ENCODE results near the gene MAPK12.

DNA sequence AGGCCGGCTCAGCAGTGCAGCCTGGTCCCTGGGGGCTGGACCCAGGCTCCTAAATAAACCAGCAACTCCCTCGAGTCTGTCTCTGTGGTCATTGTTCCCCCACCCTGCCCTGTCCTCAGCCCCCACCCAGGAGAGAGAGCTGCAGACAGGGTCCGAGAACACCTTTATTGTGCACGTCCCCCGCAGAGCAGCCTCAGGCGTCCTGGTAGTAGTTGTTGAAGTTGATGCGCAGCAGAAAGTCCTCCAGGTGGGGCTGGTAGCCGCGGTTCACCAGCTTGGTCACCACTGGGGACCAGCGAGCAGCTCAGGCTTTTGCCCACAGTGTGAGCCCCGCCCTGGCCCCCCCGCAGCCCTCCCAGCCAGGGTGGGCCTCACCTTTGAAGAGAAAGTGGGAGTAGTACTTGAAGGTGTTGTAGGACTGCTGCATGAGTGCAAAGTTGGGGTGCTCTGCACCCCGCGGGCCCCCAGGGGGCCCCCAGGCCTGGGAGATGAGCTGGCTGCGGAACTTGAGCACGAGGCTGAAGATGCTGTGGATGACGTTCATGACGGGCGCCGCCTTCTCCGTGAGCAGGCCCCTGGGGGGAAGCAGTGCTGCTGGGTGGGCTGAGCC lies 43.8 kb downstream of the MAPK12 start:
- TF ChIP-seq, protein P1, sequence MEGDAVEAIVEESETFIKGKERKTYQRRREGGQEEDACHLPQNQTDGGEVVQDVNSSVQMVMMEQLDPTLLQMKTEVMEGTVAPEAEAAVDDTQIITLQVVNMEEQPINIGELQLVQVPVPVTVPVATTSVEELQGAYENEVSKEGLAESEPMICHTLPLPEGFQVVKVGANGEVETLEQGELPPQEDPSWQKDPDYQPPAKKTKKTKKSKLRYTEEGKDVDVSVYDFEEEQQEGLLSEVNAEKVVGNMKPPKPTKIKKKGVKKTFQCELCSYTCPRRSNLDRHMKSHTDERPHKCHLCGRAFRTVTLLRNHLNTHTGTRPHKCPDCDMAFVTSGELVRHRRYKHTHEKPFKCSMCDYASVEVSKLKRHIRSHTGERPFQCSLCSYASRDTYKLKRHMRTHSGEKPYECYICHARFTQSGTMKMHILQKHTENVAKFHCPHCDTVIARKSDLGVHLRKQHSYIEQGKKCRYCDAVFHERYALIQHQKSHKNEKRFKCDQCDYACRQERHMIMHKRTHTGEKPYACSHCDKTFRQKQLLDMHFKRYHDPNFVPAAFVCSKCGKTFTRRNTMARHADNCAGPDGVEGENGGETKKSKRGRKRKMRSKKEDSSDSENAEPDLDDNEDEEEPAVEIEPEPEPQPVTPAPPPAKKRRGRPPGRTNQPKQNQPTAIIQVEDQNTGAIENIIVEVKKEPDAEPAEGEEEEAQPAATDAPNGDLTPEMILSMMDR (IDR thresholded peaks at IDR 0.05), result no peak
- TF ChIP-seq POLR2A (IDR thresholded peaks at IDR 0.05), result no peak
- TF ChIP-seq EP300 (IDR thresholded peaks at IDR 0.05), result no peak
